ENCODE measurements around the gene C1orf159.

- TF ChIP-seq CTCF (IDR thresholded peaks at IDR 0.05; ENCODE audit: low read depth, low read length) (no peak), MAX (IDR thresholded peaks at IDR 0.05; ENCODE audit: low read depth, low read length) (no peak), POLR2A (IDR thresholded peaks at IDR 0.05; ENCODE audit: extremely low read depth, insufficient read length) (no peak)
Observed at GRCh38 chr1:1065265-1065939, 50.5 kb downstream of the C1orf159 start.
